IPS DF 4.7 (cell line): ENCODE results near the gene CFAP43.

Experiments used
- DNase-seq: peaks from one replicate; pipeline ENCODE4 v3.0.0-alpha.2; 2013; ENCODE audit warnings: low spot score; ENCODE audit errors: extremely low read depth

The CFAP43 gene

GRCh38 chr10:104099941-104100340 lies 132.2 kb downstream of the CFAP43 start:
- DNase-seq: no peak

GRCh38 chr10:104099269-104099668 lies 132.9 kb downstream of the CFAP43 start:
- no peak for DNase-seq

GRCh38 chr10:104098358-104098925 lies 133.7 kb downstream of the CFAP43 start:
- DNase-seq: no peak

- DNase-seq: no peak
These were observed 135.5 kb downstream of the CFAP43 start for GRCh38 chr10:104096692-104097091.

- DNase-seq: no peak
These were observed 139.4 kb downstream of the CFAP43 start for GRCh38 chr10:104092749-104093148.

- DNase-seq: no peak
These were observed 141.6 kb downstream of the CFAP43 start for GRCh38 chr10:104090611-104091010.

- no peak for DNase-seq
These were observed 142.5 kb downstream of the CFAP43 start for GRCh38 chr10:104089621-104090020.

- no peak for DNase-seq
These were observed 143.9 kb downstream of the CFAP43 start for GRCh38 chr10:104088239-104088638.

- no peak for DNase-seq
These were observed 146.3 kb downstream of the CFAP43 start, which contains the start of gene COL17A1 for GRCh38 chr10:104085801-104086400. TSS of gene COL17A1 (minus strand) at chr10:104085880. CDS start at chr10:104080673, 5,207 bp downstream.

GRCh38 chr10:104084482-104085142 lies 147.6 kb downstream of the CFAP43 start:
- no peak for DNase-seq

- no peak for DNase-seq
These were observed 150.2 kb downstream of the CFAP43 start for GRCh38 chr10:104081998-104082397.

- DNase-seq: no peak
These were observed 151.4 kb downstream of the CFAP43 start for GRCh38 chr10:104080762-104081161.
